Neural progenitor cell (in vitro differentiated cells): ENCODE measurements around the gene MGRN1.

ENCODE experiments used
- CTCF ChIP-seq: fragments of 200-600 bp; sonication (generic); IDR thresholded peaks from 2 replicates; pipeline ENCODE4 v1.5.1; 2017; ENCODE audit warnings: antibody characterized with exemption, mild to moderate bottlenecking
- EZH2phosphoT487 ChIP-seq: fragments of 200-600 bp; sonication (generic); IDR thresholded peaks from 2 replicates; pipeline ENCODE4 v1.6.1; 2017; ENCODE audit warnings: antibody characterized with exemption

- TF ChIP-seq EZH2phosphoT487: no peak
- TF ChIP-seq CTCF: no peak
Measured at GRCh38 chr16:4734730-4735535, 110.3 kb downstream of the MGRN1 start.
